HL-60 (cell line): ENCODE results near the gene WWC1.

Experiments used
- CTCF ChIP-seq: IDR thresholded peaks from one replicate; pipeline ENCODE4 v1.5.1; 2011; ENCODE audit warnings: low read length, control low read depth, inconsistent platforms; ENCODE audit not compliant: insufficient read depth
- GABPA ChIP-seq: IDR thresholded peaks from 2 replicates; pipeline ENCODE4 v1.6.1; 2012; ENCODE audit warnings: low read depth
- POLR2AphosphoS5 ChIP-seq: IDR thresholded peaks from 2 replicates; pipeline ENCODE4 v1.6.1; 2012; ENCODE audit warnings: low read depth
- REST ChIP-seq: IDR thresholded peaks from 2 replicates; pipeline ENCODE4 v1.6.1; 2012; ENCODE audit warnings: low read depth; ENCODE audit not compliant: insufficient replicate concordance
- SPI1 ChIP-seq: IDR thresholded peaks from 2 replicates; pipeline ENCODE4 v1.6.1; 2012; ENCODE audit warnings: low read depth, mild to moderate bottlenecking, borderline replicate concordance

- no peak for TF ChIP-seq CTCF
- TF ChIP-seq SPI1: no peak
- no peak for TF ChIP-seq POLR2AphosphoS5
- TF ChIP-seq REST: no peak
- no peak for TF ChIP-seq GABPA
Observed at GRCh38 chr5:168359820-168360460, 68.5 kb downstream of the WWC1 start.
